ENCODE results near the gene ARHGDIB. TPM values are rescaled to one million over a fixed set of nuclear protein-coding genes. Genes with fewer than 3 reads are reported as not detected.

The ARHGDIB gene
- total and polyA plus RNA-seq, 2 experiments from 2014 or later: 0.89 TPM; not detected in 1

DNA sequence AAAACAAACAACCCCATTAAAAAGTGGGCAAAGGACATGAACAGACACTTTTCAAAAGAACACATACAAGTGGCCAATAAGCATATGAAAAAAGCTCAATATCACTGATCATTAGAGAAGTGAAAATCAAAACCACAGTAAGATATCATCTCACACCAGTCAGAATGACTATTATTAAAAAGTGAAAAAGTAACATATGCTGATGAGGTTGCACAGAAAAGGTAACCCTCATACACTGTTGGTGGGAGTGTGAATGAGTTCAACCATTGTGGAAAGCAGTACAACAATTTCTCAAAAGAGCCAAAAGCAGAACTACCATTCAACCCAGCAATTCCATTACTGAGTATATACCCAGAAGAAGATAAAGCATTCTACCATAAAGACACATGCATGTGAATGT is 29.7 kb upstream of the ARHGDIB start (continued):
- TF ChIP-seq, protein P1, sequence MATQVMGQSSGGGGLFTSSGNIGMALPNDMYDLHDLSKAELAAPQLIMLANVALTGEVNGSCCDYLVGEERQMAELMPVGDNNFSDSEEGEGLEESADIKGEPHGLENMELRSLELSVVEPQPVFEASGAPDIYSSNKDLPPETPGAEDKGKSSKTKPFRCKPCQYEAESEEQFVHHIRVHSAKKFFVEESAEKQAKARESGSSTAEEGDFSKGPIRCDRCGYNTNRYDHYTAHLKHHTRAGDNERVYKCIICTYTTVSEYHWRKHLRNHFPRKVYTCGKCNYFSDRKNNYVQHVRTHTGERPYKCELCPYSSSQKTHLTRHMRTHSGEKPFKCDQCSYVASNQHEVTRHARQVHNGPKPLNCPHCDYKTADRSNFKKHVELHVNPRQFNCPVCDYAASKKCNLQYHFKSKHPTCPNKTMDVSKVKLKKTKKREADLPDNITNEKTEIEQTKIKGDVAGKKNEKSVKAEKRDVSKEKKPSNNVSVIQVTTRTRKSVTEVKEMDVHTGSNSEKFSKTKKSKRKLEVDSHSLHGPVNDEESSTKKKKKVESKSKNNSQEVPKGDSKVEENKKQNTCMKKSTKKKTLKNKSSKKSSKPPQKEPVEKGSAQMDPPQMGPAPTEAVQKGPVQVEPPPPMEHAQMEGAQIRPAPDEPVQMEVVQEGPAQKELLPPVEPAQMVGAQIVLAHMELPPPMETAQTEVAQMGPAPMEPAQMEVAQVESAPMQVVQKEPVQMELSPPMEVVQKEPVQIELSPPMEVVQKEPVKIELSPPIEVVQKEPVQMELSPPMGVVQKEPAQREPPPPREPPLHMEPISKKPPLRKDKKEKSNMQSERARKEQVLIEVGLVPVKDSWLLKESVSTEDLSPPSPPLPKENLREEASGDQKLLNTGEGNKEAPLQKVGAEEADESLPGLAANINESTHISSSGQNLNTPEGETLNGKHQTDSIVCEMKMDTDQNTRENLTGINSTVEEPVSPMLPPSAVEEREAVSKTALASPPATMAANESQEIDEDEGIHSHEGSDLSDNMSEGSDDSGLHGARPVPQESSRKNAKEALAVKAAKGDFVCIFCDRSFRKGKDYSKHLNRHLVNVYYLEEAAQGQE (IDR thresholded peaks at IDR 0.05; ENCODE audit: unreplicated experiment): no peak
- TF ChIP-seq JUNB (IDR thresholded peaks at IDR 0.05; ENCODE audit: unreplicated experiment) (no peak), ZNF331 (CRISPR knock-in tag; IDR thresholded peaks at IDR 0.05; ENCODE audit: low read depth) (no peak), NANOG (IDR thresholded peaks at IDR 0.05; ENCODE audit: borderline replicate concordance) (no peak), ZNF114 (CRISPR knock-in tag; IDR thresholded peaks at IDR 0.05) (no peak)

DNA sequence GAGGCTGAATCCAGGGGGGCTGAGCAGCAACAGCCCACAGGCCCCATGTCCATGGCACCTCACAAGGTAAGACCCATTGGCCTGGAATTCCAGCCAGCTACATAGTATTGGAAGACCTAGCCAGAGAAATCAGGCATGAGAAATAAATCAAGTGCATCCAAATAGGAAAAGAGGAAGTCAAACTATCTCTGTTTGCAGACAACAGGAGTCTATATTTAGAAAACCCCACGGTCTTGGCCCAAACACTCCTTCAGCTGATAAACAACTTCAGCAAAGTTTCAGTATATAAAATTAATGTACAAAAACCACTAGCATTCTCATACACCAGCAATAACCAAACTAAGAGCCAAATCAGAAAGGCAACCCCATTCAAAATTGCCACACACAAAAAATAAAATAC is 28.4 kb upstream of the ARHGDIB start:
- no peaks in the 10 kb centered on the region for H3K36me3 ChIP-seq (ENCODE audit: insufficient read depth)
- Mint-ChIP-seq H3K9me3 (no peaks in the 10 kb centered on the region; the same call in 2 of the 3 replicates), H3K4me3 (no peak overlapping the region), H3K27ac (no peak overlapping the region), H3K27me3 (ENCODE audit: insufficient read depth, low read depth, poor library complexity) (no peaks in the 10 kb centered on the region), H3K36me3 (ENCODE audit: low read depth) (no peaks in the 10 kb centered on the region), H3K4me1 (peaks cover under 1% of the 10 kb centered on the region; the same call in 1 of the 3 replicates)
- no peaks in the 10 kb centered on the region for H3F3A ChIP-seq (replicated peaks; ENCODE audit: low read depth)
- no peaks in the 10 kb centered on the region for H3K4me1 ChIP-seq (ENCODE audit: insufficient read depth)
- no peaks in the 10 kb centered on the region for H3K79me2 ChIP-seq (replicated peaks; ENCODE audit: insufficient read depth)
- H3K27ac ChIP-seq (ENCODE audit: low read depth): no peak overlapping the region
- DNase-seq (ENCODE audit: low spot score) (no peak), ATAC-seq (no peak)
- no peak overlapping the region for H3K4me3 ChIP-seq
- H2AFZ ChIP-seq: no peak overlapping the region
- no peaks in the 10 kb centered on the region for H3K9me2 ChIP-seq (ENCODE audit: insufficient read depth)
- H3K4me2 ChIP-seq: no peak overlapping the region
- no peaks in the 10 kb centered on the region for H4K20me1 ChIP-seq (replicated peaks; ENCODE audit: insufficient read depth)
- H3K27me3 ChIP-seq (ENCODE audit: insufficient read depth): no peaks in the 10 kb centered on the region
- no peak for TF ChIP-seq ZNF114 (CRISPR knock-in tag; IDR thresholded peaks at IDR 0.05)

DNA sequence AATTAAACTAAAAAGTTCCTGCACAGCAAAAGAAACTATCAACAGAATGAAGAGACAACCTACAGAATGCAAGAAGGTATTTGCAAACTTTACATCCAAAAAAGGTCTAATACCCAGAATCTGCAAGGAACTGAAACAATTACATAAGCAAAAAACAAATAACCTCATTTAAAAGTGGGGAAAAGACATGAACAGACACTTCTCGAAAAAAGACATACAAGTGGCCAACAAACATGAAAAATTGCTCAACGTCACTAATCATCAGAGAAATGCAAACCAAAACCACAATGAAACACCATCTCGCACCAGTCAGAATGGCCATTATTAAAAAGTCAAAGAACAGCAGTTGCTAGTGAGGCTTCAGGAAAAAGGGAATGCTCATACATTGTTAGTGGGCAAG is 26.6 kb upstream of the ARHGDIB start:
- Mint-ChIP-seq H3K27me3 (ENCODE audit: insufficient read depth, low read depth, poor library complexity) (no peaks in the 10 kb centered on the region), H3K27ac (no peak overlapping the region), H3K4me1 (peaks cover 5% of the 10 kb centered on the region; the same call in 1 of the 3 replicates), H3K4me3 (no peak overlapping the region), H3K36me3 (ENCODE audit: low read depth) (no peaks in the 10 kb centered on the region), H3K9me3 (no peaks in the 10 kb centered on the region; the same call in 2 of the 3 replicates)
- H2AFZ ChIP-seq: no peak overlapping the region; the same call in 1 of the 2 replicates
- no peaks in the 10 kb centered on the region for H3K9me2 ChIP-seq (ENCODE audit: insufficient read depth)
- no peaks in the 10 kb centered on the region for H3F3A ChIP-seq (replicated peaks; ENCODE audit: low read depth)
- no peak overlapping the region for H3K4me2 ChIP-seq
- H3K36me3 ChIP-seq (ENCODE audit: insufficient read depth): no peaks in the 10 kb centered on the region
- H4K20me1 ChIP-seq (replicated peaks; ENCODE audit: insufficient read depth): no peaks in the 10 kb centered on the region
- ATAC-seq: no peak
- H3K27me3 ChIP-seq (ENCODE audit: insufficient read depth): no peaks in the 10 kb centered on the region
- no peak overlapping the region for H3K4me3 ChIP-seq
- no peaks in the 10 kb centered on the region for H3K4me1 ChIP-seq (ENCODE audit: insufficient read depth)
- H3K79me2 ChIP-seq (replicated peaks; ENCODE audit: insufficient read depth): no peaks in the 10 kb centered on the region
- no peak overlapping the region for H3K27ac ChIP-seq (ENCODE audit: low read depth)
- no peak for DNase-seq (ENCODE audit: low spot score)
- TF ChIP-seq POLR2AphosphoS5 (IDR thresholded peaks at IDR 0.05; ENCODE audit: low read depth): no peak
- TF ChIP-seq, protein P2, sequence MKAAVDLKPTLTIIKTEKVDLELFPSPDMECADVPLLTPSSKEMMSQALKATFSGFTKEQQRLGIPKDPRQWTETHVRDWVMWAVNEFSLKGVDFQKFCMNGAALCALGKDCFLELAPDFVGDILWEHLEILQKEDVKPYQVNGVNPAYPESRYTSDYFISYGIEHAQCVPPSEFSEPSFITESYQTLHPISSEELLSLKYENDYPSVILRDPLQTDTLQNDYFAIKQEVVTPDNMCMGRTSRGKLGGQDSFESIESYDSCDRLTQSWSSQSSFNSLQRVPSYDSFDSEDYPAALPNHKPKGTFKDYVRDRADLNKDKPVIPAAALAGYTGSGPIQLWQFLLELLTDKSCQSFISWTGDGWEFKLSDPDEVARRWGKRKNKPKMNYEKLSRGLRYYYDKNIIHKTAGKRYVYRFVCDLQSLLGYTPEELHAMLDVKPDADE (IDR thresholded peaks at IDR 0.05): no peak
- TF ChIP-seq ZNF331 (CRISPR knock-in tag; IDR thresholded peaks at IDR 0.05; ENCODE audit: low read depth): no peak
- no peak for TF ChIP-seq ZNF114 (CRISPR knock-in tag; IDR thresholded peaks at IDR 0.05)
- no peak for TF ChIP-seq EZH2 (IDR thresholded peaks at IDR 0.05; ENCODE audit: low read depth, unreplicated experiment)
- TF ChIP-seq, protein P3, sequence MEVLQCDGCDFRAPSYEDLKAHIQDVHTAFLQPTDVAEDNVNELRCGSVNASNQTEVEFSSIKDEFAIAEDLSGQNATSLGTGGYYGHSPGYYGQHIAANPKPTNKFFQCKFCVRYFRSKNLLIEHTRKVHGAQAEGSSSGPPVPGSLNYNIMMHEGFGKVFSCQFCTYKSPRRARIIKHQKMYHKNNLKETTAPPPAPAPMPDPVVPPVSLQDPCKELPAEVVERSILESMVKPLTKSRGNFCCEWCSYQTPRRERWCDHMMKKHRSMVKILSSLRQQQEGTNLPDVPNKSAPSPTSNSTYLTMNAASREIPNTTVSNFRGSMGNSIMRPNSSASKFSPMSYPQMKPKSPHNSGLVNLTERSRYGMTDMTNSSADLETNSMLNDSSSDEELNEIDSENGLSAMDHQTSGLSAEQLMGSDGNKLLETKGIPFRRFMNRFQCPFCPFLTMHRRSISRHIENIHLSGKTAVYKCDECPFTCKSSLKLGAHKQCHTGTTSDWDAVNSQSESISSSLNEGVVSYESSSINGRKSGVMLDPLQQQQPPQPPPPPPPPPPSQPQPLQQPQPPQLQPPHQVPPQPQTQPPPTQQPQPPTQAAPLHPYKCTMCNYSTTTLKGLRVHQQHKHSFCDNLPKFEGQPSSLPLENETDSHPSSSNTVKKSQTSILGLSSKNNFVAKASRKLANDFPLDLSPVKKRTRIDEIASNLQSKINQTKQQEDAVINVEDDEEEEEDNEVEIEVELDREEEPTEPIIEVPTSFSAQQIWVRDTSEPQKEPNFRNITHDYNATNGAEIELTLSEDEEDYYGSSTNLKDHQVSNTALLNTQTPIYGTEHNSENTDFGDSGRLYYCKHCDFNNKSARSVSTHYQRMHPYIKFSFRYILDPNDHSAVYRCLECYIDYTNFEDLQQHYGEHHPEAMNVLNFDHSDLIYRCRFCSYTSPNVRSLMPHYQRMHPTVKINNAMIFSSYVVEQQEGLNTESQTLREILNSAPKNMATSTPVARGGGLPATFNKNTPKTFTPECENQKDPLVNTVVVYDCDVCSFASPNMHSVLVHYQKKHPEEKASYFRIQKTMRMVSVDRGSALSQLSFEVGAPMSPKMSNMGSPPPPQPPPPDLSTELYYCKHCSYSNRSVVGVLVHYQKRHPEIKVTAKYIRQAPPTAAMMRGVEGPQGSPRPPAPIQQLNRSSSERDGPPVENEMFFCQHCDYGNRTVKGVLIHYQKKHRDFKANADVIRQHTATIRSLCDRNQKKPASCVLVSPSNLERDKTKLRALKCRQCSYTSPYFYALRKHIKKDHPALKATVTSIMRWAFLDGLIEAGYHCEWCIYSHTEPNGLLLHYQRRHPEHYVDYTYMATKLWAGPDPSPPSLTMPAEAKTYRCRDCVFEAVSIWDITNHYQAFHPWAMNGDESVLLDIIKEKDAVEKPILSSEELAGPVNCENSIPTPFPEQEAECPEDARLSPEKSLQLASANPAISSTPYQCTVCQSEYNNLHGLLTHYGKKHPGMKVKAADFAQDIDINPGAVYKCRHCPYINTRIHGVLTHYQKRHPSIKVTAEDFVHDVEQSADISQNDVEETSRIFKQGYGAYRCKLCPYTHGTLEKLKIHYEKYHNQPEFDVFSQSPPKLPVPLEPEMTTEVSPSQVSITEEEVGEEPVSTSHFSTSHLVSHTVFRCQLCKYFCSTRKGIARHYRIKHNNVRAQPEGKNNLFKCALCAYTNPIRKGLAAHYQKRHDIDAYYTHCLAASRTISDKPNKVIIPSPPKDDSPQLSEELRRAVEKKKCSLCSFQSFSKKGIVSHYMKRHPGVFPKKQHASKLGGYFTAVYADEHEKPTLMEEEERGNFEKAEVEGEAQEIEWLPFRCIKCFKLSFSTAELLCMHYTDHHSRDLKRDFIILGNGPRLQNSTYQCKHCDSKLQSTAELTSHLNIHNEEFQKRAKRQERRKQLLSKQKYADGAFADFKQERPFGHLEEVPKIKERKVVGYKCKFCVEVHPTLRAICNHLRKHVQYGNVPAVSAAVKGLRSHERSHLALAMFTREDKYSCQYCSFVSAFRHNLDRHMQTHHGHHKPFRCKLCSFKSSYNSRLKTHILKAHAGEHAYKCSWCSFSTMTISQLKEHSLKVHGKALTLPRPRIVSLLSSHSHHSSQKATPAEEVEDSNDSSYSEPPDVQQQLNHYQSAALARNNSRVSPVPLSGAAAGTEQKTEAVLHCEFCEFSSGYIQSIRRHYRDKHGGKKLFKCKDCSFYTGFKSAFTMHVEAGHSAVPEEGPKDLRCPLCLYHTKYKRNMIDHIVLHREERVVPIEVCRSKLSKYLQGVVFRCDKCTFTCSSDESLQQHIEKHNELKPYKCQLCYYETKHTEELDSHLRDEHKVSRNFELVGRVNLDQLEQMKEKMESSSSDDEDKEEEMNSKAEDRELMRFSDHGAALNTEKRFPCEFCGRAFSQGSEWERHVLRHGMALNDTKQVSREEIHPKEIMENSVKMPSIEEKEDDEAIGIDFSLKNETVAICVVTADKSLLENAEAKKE (CRISPR knock-in tag; IDR thresholded peaks at IDR 0.05): no peak
- no peak for TF ChIP-seq STAT1 (IDR thresholded peaks at IDR 0.05; ENCODE audit: unreplicated experiment)
